GM12874 (cell line): Measurements from ENCODE around the gene SIAH2.
A peak's percentile ranks its signal among the peaks of the same experiment; 100 is the strongest.

Source experiments
- CTCF ChIP-seq: IDR thresholded peaks from 2 replicates; pipeline ENCODE4 v1.5.1; 2011; ENCODE audit warnings: low read depth, mild to moderate bottlenecking, control low read depth, low read length, moderate library complexity; ENCODE audit not compliant: insufficient read depth

The SIAH2 gene

GRCh38 chr3:150798122-150798618 lies 35.2 kb upstream of the SIAH2 start:
- TF ChIP-seq CTCF = no peak

- no peak for TF ChIP-seq CTCF
Measured at GRCh38 chr3:150797155-150797554, 34.2 kb upstream of the SIAH2 start.

- no peak for TF ChIP-seq CTCF
Measured at GRCh38 chr3:150793641-150794040, 30.7 kb upstream of the SIAH2 start.

GRCh38 chr3:150790629-150791028 lies 27.7 kb upstream of the SIAH2 start:
- no peak for TF ChIP-seq CTCF

GRCh38 chr3:150789451-150789850 lies 26.5 kb upstream of the SIAH2 start:
- TF ChIP-seq CTCF = no peak

GRCh38 chr3:150787741-150788370 lies 24.9 kb upstream of the SIAH2 start:
- TF ChIP-seq CTCF = peak; percentile 89

GRCh38 chr3:150786791-150787190 lies 23.8 kb upstream of the SIAH2 start:
- no peak for TF ChIP-seq CTCF
